ENCODE results near the gene KCNQ2.

The KCNQ2 gene

DNA sequence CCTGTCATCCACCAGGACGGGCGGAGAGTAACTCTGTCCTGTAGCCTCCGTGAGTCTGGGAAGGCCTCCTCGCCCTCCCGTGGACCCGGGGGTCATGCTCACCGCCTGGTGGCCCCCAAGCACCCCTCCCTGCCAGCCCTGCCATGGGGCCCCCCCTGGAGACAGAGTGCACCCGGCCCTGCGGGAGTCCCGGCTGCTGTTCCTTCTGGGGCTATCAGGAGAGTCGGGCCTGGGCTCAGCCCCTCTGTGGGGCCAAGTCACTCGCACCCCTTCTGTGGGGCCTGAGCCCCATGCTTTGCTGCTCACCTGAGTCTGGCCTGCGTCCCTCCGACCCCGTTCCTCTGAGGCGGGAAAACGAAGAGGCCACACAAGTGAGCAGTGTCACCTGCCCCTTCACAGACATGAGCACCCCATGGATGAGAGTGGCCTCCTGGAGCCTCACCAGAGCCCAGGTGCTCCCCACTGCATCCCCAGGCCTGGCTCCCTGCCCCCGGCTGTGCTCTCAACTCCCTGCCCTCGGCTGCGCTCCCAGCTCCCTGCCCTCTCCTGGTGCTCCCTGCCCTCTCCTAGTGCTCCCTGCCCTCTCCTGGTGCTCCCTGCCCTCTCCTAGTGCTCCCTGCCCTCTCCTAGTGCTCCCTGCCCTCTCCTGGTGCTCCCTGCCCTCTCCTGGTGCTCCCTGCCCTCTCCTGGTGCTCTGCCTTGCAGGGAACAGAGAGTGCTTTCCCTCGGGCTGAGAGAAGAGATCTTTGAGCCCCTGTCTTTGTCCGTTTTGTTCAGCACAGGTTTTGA lies 106.7 kb downstream of the KCNQ2 start:
- DNase-seq (ENCODE audit: low read depth) = no peak

DNA sequence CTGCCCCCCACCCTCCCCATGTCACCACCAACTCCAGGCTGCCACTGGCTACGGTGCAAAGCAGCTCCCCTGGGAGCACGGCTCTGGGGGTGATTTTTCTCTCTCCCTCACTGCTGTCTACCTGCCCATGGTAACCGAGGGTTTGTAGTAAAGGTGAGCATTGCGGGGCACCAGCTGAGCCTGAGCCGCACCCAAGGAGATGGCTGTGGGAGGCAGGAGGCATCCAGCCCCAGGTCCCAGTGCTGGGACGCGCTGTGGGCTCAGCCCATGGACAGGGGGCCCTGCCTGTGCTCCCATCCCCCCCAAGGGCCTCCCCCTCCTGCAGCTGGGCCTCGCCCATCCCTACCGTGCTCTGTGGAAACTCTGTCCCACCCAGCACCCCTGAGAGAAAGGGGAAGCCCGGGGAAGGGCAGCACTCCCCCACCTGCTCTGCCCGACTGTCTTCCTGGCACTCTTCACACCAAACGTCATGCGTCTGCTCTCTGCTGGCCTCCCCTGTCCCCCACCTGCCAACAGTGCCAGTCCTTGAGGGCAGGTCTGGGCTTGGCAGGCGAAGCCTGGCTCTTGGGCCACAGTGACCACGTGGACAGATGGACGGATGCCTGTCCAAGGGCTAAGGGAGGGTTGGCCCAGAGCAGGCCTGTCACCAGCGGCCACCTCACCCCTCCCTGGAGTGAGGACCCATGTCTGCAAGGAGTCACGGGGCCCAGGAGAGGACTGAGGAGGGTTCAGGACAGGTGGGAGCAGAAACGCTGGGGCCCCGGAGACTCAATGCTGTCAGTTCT lies 107.5 kb downstream of the KCNQ2 start:
- H3K4me3 ChIP-seq (ENCODE audit: low read depth, low read length) = no peak overlapping the region
- DNase-seq (ENCODE audit: low read depth) = no peak

More for the DNA sequence above, 106.7 kb downstream of the KCNQ2 start:
- no peak overlapping the region for H3K4me3 ChIP-seq (ENCODE audit: low read depth, low read length)

DNA sequence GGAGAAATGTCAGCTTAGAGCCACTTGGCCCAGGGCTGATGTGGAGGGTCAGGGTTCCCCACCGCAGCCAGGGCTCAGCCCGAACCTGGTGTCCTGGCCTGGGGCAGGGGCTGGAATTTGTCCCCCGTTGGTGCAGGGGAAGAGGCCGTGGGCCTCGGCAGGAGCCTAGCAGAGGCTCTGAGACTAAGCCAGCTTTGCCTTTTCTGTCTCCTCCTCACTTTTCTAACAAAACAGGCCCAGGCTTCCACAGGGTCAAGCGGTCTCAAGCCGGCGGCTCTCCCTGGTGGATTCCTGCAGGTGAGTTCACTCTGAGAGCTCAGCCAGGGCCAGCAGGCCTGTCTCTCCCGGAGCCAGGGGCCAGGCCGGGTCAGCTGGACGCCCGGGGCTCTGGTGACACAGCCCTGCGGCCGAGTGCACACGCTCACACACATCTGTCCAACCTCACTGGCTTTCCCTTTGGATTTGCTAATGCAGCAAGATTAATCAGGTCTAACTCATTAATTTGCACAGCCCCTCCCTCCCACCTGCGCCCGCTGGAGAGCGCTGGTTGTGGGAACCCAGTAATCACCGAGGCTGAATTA lies 108.4 kb downstream of the KCNQ2 start:
- DNase-seq (ENCODE audit: low read depth) = no peak
- no peak overlapping the region for H3K4me3 ChIP-seq (ENCODE audit: low read depth, low read length)

DNA sequence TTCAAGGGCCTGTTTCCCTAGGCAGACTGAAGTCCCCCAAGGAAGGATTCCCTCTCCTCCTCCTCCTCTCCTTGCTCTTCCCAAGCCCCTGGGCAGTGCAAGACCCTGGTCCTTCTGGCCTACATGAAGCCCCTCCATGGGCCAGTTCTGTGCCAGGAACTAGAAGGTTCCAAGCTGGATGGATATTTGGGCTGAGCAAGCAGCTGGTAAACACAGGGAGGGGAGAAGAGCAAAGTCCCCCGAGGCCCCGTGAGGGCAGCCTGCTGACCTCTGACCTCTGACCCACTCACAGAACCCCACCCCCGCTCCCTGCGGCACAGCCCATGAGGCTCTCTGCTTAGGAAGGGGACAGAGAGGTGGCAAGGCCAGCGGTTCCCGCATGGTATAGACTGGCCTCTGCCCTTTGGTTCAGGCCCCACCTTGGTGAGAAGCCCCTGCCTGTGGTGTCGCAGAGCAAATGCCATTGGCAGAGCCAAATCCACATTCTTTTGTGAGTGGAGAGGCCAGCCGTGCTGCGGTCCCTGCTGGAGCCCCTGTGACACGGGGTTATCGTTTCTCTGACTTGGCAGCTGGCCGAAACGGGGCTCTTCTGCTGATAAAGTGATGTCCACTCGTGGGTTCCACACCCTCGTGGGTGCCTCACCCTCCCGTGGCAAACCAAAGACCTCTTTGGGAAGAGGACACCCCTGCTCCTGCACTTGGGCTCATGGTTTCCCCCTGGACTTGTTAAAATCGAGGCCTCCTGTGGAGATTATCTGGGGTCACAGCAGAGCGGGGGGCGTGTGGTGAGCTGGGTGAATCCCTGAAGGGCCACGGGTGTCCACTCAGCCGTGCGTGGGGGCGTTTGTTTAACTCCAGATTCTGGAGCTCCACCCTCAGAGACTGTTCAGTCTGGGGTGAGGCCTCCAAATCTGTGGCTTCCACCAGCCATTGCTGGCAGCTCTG lies 109.2 kb downstream of the KCNQ2 start:
- H3K4me3 ChIP-seq (ENCODE audit: low read depth, low read length) = no peak overlapping the region
- no peak for DNase-seq (ENCODE audit: low read depth)

DNA sequence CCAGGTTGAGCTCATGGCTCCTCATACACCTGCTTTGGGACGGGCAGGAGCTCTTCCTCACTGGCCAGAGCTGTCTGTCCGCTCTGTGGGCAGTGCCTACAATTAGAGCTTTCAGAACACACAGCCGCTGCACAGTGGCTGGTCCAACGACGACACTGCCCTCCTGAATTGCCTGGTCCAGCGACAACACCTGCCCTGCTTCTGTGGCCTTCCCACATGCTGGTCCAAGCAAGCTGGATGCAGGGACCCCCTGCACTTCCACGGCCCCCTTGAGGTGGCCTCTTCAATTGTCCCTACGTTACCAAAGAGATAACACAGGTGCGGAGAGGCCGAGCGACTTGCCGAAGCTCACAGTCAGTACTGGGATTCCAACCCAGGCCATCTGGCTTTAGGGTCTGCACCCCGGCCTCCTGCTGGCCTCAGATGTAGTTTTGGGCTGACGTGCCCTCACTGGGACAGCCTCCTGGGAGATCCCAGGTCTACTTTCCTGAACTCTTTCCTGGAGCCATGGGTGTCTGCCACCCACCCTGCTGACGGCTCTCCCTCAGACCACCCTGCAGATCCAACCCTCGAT lies 109.9 kb downstream of the KCNQ2 start:
- no peak overlapping the region for H3K4me3 ChIP-seq (ENCODE audit: low read depth, low read length)
- no peak for DNase-seq (ENCODE audit: low read depth)

DNA sequence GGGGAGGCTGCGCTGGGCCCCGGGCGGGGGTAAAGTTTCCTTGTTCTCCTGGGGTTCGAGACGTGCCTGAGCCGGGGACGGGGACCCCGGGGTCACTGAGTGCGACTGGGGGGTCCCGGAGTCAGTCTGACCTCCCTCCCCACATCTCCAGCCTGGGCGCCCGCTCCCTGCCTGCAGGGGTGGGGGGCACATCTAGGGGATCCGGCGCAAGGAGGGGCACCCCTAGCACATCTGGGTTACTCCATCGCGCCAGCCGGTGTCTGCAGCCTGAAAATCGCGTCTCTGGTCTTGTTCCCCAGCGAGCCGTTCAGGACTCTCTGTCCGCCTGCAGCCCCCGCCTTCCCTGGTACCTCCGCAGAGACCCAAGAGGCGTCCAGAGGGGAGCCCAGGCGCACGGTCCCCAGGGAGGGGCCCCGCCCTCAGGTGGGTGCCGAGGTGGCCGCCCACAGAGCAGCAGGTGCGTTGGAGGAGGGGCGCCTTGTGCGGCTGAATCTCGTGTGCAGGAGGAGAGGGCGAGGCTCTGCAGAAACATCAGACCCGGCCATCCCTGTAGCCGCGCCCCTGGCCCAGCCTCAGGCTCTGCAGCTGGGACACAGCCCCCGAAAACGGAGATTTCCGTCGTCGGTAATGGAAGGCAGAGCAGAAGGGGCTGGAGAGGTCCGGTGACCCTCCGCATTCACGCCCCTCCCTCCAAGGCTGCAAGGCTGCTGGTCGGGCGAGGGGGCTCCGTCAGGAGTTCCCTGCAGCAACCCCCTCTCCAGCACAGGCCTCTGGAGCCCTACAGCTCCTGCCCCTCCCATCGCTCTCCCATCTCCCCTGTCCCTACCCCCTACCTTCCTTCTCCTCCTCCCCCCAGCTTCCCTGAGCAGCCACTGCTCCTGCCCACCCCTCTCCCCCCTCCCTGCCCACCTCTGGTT lies 110.7 kb downstream of the KCNQ2 start:
- DNase-seq (ENCODE audit: low read depth) = no peak
- no peak overlapping the region for H3K4me3 ChIP-seq (ENCODE audit: low read depth, low read length)

DNA sequence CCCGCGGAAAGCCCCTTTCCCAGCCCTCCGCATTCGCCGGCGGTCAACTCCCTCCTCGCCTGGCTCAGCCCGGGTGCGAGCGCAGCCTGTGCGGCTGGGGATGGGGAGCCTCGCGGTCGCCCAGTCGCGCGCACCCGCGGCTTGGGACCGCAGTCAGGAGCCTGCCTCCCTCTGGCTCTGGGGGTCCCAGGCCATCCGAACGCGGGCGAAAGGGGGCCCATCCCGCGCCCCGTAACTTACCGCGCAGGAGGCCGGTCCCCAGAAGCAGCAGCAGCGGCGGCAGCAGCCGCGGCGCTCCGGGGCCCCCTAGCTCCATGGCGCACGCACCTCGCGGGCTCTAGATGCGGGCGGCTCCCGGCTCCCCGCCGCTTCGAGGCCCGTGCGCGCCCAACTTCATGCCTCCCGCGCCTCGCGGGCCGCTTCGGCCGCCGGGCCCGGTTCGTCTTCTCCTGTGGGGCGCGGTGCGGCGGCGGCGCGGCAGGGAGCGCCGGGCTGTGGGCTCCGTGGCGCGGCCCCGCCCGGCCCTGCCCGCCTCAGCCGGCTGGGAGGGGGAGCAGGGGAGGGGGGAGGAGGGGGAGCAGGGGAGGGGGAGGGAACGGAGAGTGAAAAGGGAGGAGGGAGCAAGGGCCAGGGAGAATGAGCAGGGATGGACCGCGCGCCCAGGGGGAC lies 111.5 kb downstream of the KCNQ2 start, which contains the start of gene CHRNA4:
CHRNA4 (minus strand) TSS at position 500 of the 669 bp plus-strand sequence; CDS start at position 316, 184 bp downstream.
- no peak within 1 kb of the TSS for H3K4me3 ChIP-seq (ENCODE audit: low read depth, low read length)
- DNase-seq (ENCODE audit: low read depth) = no peak

DNA sequence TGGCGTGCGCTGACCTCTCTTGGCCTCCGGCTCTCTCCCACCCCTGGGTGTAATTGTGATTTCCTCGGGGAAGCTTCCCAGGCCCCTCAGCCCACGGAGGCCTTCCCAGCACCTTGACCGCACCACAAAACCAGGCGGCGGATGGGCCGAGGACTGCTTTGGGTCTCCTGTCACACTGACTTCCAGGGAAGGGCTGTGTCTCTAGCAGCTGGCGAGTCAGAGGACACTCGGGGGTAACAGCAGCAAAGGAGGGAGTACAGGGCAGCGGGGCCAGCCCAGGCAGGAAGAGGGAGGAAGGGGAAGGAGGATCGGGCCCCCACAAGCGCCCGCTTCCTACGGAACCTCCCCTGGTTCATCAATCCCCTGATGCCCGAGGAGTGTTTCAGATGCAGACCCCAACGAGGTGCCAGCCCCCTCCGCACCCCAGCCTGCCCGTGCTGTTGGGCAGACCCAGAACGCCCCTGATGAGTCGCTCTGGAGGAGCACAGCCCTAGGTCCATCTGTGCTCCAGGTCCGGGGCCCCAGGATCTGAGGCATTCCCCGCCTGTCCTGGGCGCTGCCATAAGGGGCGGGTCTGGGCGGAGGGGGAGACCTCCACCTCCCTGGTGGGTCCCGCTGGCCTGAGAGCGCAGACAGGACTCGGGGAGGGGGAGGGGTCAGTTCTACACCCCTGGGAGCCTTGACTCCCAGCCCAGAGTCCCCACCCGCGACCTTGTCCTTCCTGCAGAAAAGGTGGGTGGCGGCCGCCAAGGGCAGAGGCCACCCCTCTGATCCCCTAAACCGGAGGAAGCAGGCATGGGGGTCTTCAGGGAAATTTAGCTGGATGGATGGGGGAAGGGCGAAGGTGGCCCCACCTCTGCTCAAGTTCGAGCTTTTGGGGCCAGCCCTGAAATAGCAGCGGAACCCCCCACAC lies 112.3 kb downstream of the KCNQ2 start:
- no peak overlapping the region for H3K4me3 ChIP-seq (ENCODE audit: low read depth, low read length)
- no peak for DNase-seq (ENCODE audit: low read depth)

DNA sequence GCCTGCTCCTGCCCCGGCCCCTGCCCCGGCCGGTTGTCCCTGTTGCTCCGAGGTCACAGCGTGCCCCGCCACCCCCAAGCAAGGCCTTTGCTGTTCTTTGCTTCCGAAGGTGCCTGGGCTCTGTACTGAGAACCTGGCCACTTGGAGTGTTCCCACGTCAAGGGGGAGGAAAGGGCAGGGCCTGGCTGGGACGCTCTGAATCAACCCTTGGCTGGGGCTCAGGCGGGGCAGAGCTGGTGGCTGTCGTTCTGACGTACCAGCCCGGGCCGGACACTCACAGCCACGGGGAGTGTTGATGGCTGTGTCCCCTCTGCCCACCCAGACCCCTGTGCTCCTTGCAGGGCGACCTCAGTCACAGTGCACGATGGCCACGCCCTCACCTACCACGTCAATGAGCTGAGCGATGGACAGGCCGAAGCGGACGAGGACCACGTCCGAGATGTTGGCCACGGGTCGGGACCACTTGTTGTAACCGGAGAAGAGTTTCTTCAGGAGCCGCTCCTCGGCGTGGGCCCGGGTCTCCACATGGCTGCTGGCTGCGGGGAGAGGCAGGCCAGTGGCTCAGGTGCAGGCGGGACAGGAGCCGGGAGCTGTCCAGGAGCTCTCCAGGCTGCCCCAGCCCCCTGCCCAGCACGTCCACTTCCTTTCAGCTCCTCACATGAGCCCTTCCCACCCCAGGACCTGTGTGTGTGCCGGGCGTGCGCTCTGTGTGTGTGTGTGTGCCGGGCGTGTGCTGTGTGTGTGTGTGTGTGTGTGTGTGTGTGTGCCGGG lies 113.1 kb downstream of the KCNQ2 start:
- H3K4me3 ChIP-seq (ENCODE audit: low read depth, low read length) = no peak overlapping the region
- DNase-seq (ENCODE audit: low read depth) = no peak

DNA sequence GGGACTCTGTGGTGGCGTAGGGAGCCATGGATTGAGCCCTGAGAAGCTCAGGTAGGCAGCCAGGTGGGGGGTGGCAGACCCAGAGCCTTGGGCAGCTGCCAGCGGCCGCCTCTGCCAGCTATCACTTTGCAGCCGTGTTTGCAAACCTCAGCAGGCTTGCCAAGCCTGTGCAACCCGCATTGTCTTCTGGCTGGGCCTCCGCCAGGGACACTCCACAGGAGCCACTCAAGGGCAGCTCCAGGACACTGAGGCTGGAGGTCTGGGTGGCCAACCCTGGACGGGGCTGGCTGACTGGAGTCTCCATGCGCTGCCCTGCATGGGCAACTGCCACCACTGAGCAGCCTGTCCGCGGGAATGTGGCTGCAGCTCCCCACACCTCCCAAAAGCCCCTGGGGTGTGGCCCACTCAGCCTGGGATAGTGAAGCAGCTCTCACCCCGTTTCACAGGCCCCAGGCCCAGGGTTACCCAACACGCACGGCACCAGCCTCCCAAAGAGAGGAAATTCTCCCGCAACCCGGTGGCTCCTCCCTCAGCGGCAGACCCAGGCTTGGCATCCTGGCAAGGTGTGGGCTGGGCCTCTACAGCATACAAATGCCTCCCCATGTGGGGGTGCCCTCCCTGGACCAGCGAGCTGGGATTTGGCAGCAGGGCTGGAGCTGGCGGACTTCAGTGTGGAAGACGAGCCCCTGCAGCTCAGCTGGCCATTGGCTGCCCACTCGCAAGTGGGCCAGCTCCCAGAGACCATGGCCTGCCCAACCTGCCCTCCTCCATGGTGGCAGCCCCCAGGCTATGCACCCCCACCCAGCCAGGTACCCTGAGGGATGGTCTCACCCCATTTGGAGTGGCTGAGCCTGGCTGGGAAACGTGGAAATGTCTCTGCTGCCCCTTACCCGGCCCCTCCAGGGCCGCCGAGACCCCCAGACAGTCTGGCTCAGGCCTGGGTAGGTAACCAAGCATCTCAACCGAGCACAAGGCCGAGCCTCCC lies 114.2 kb downstream of the KCNQ2 start:
- no peak overlapping the region for H3K4me3 ChIP-seq (ENCODE audit: low read depth, low read length)
- no peak for DNase-seq (ENCODE audit: low read depth)

DNA sequence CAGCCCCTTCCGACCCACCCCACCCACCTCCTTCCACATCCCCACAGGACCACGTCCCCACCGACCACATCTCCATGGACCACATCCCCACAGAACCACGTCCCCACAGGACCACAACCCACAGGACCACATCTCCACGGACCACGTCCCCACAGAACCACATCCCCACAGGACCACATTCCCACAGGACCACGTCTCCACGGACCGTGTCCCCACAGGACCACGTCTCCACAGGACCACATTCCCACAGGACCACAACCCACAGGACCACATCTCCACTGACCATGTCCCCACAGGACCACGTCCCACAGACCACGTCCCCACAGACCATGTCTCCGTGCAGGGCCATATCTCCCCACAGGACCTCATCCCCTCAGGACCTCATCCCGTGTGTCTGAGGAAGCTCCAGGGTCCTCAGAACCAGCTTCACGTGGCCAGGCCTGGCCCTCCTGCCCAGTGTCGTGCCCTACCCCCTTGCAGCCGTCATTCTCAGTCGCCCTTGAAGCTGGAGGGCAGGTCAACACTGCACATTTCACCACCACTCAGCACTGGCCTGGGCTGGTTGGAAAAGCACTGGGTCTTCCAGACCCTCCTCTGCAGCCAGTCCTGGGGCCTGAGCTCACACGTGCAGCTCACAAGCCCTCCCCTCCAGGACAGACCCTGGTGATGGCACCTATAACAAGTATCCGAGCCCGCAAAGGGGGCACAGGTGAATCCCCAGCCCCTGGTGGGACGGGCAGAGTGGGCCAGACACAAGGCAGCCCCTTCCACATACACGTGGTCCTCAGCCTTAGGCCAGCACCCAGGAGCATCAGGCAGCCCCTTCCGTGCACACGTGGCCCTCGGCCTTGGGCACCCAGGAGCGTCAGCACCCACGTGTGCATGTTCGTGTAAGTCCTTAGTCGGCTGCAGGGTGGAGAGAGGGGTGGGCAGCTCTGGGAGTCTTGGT lies 115.2 kb downstream of the KCNQ2 start:
- no peak overlapping the region for H3K4me3 ChIP-seq (ENCODE audit: low read depth, low read length)
- DNase-seq (ENCODE audit: low read depth) = no peak

DNA sequence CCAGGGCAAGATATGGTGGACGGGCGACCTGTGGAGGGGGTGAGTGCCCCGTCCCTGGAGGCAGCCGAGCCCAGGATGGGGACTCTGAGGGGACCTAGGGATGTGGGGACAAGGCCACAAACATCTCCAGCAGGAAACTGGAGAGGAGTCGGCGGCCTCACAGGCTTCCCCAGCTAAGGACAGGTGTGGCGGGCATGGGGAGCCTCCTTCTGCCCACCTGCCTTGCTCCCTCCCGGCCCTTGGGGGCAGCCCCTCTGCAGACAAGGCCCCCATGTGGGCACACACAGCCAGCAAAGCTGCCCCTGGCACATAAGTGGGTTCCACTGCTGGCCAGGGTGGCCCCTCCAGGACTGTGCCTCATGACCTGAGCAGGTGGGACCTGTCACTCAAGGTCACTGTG lies 115.9 kb downstream of the KCNQ2 start:
- no peak for DNase-seq (ENCODE audit: low read depth)
- H3K4me3 ChIP-seq (ENCODE audit: low read depth, low read length) = no peak overlapping the region

DNA sequence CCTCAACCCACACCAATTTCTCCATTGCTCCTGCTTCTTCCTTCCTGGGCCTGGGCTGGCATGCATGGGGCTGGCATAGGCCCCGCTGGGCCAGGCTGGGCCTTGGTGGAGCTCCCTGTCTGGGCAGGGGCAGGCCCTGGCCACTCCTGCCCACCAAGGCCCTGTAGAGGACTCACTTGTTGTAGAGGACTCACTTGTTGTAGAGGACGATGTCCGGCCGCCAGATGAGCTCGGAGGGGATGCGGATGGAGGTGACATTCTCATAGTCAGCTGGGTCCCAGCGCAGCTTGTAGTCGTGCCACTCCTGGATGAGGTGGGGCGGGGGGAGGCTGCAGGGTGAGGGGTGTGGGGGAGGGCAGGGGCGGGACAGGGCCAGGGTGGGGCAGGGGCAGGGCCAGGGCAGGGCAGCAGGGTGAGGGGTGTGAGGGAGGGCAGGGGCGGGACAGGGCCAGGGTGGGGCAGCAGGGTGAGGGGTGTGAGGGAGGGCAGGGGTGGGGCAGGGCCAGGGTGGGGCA lies 116.6 kb downstream of the KCNQ2 start:
- H3K4me3 ChIP-seq (ENCODE audit: low read depth, low read length) = no peak overlapping the region
- no peak for DNase-seq (ENCODE audit: low read depth)

Measured in skeletal muscle cell (primary cell).